ENCODE results near the gene CCNY.

DNA sequence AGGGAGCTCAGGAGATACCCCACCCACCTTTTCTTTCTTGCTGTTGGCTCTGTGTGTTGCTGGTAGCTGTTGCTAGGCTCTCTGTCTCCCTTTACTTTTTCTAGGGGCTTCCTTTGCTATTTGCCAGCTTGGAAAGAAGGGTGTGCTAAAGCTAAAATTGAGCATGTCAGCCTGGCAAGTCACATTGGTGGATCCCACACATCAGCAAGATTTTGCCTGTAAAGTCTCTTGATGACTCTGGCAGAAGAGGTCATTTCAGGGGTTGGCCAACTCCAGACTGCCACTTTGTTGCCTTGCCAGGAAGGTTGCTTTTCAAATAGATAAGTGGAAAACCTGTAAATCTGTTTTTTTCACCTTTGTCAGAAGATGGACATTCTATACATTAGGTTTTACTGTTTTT, 9.9 kb downstream of the CCNY start:
- TF ChIP-seq, protein P1, sequence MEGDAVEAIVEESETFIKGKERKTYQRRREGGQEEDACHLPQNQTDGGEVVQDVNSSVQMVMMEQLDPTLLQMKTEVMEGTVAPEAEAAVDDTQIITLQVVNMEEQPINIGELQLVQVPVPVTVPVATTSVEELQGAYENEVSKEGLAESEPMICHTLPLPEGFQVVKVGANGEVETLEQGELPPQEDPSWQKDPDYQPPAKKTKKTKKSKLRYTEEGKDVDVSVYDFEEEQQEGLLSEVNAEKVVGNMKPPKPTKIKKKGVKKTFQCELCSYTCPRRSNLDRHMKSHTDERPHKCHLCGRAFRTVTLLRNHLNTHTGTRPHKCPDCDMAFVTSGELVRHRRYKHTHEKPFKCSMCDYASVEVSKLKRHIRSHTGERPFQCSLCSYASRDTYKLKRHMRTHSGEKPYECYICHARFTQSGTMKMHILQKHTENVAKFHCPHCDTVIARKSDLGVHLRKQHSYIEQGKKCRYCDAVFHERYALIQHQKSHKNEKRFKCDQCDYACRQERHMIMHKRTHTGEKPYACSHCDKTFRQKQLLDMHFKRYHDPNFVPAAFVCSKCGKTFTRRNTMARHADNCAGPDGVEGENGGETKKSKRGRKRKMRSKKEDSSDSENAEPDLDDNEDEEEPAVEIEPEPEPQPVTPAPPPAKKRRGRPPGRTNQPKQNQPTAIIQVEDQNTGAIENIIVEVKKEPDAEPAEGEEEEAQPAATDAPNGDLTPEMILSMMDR (IDR thresholded peaks at IDR 0.05; ENCODE audit: low read length), result no peak
- TF ChIP-seq EZH2 (optimal IDR thresholded peaks at IDR 0.05; ENCODE audit: low read depth, low read length), result no peak

All from MM.1S (cell line).